Natural killer cell (primary cell): ENCODE data around the gene GGA3. TPM values are rescaled to one million over a fixed set of nuclear protein-coding genes. Genes with fewer than 3 reads are reported as not detected.

Source experiments
- ATAC-seq, 3 donors: fragments of 150-1000 bp in 2 of 3; fragments of 200-7000 bp in 1 of 3; cut with Tn5 transposase; 1 replicate in 1 of 3; 2 replicates in 2 of 3; pipeline ENCODE4 v1.10.0; 2021; ENCODE audit warnings: mild to moderate bottlenecking in 2 of 3, moderate library complexity in 2 of 3
- DNase-seq, 2 donors: peaks; one replicate each; pipeline versions ENCODE4 v3.0.0 to v3.0.0-alpha.2; 2013 to 2021; ENCODE audit warnings: mixed read lengths in 1 of 2
- H3K27ac ChIP-seq: one replicate; pipeline ENCODE4 v1.5.1; 2013; ENCODE audit warnings: mild to moderate bottlenecking, low read length
- H3K27me3 ChIP-seq: one replicate; pipeline ENCODE4 v1.6.1; 2013; ENCODE audit warnings: low read length; ENCODE audit not compliant: control insufficient read depth, insufficient read depth
- H3K36me3 ChIP-seq: one replicate; pipeline ENCODE4 v1.6.1; 2013; ENCODE audit warnings: low read length; ENCODE audit not compliant: control insufficient read depth, insufficient read depth
- H3K4me1 ChIP-seq: one replicate; pipeline ENCODE4 v1.6.1; 2013; ENCODE audit warnings: low read length; ENCODE audit not compliant: control insufficient read depth, insufficient read depth
- H3K4me3 ChIP-seq: one replicate; pipeline ENCODE4 v1.5.1; 2013; ENCODE audit warnings: low read length
- H3K9me3 ChIP-seq: one replicate; pipeline ENCODE4 v1.6.1; 2013; ENCODE audit warnings: low read length; ENCODE audit not compliant: control insufficient read depth, insufficient read depth
- H3K27ac Mint-ChIP-seq, 2 donors: one replicate each; pipeline ENCODE4 v1.8.0; 2022; ENCODE audit warnings: mild to moderate bottlenecking in 2 of 2, mixed read lengths in 2 of 2, moderate library complexity in 1 of 2
- H3K27me3 Mint-ChIP-seq, 2 donors: one replicate each; pipeline ENCODE4 v1.8.0; 2022; ENCODE audit warnings: low read depth in 2 of 2, mixed read lengths in 2 of 2
- H3K36me3 Mint-ChIP-seq: one replicate; pipeline ENCODE4 v1.8.0; 2022; ENCODE audit warnings: mixed read lengths
- H3K4me1 Mint-ChIP-seq, 2 donors: one replicate each; pipeline ENCODE4 v1.8.0; 2022; ENCODE audit warnings: mixed read lengths in 2 of 2
- H3K4me3 Mint-ChIP-seq: one replicate; pipeline ENCODE4 v1.8.0; 2022; ENCODE audit warnings: mild to moderate bottlenecking, moderate library complexity, mixed read lengths
- H3K9me3 Mint-ChIP-seq, 2 donors: one replicate each; pipeline ENCODE4 v1.8.0; 2022; ENCODE audit warnings: mixed read lengths in 2 of 2
- WGBS: methylation state at CpG from one replicate; pipeline ENCODE4 v1.1.7; 2013; ENCODE audit warnings: missing lambda C conversion rate; ENCODE audit not compliant: insufficient coverage; 5-methylcytosine and 5-hydroxymethylcytosine counted together
- intact Hi-C: fragments of 100-400 bp; cut with micrococcal nuclease; formaldehyde crosslinking; loops from one replicate; pipeline ENCODE4 v1.14.2; 2022
- total RNA-seq, 4 donors: library from RNA; stranded (reverse); fragments of 120-200 nt in 1 of 4; gene quantifications; one replicate each; pipeline versions ENCODE4 v1.2.3 to v1.2.4, GENCODE V29; 2013 to 2022
- TF ChIP-seq, protein P1 (sequence below): fragments of 200-600 bp; IDR thresholded peaks from one replicate; pipeline ENCODE4 v1.8.0; 2022; ENCODE audit warnings: antibody characterized with exemption

The GGA3 gene
- total RNA-seq, 3 donors from 2014 or later (not counting 1 experiment from before 2014, with no cell fraction given), result 78.1 to 97.3 (median 94.0) TPM

DNA sequence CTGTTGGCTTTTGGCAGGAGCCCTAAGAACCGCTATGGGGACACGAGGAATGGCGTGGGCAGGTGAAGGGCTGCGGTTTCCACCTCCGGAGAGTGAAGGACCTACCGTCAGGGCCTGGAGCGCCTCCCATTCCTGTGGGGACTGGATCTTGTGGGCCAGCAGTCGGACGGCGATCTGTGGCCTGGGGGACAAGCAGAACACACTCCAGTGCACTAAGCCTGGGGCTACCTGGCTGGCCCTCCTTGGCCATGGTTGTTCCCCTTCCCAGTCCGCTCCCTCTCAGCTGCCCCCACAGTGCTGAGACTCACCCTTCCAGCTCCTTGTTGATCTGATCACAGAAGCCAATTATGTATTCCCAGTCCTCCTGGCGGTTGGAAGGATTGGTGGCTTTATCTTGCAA lies 15.0 kb downstream of the GGA3 start:
- no peaks in the 10 kb centered on the region for H3K36me3 Mint-ChIP-seq
- intact Hi-C loops, result no loop called here
- H3K27ac ChIP-seq, result no peak overlapping the region
- H3K27me3 Mint-ChIP-seq, result no peaks in the 10 kb centered on the region
- no peaks in the 10 kb centered on the region for H3K9me3 Mint-ChIP-seq
- no peak overlapping the region for H3K27ac Mint-ChIP-seq
- no peak overlapping the region for H3K4me3 ChIP-seq
- over 99% methylated on average over 12 of the region's 12 CpGs for WGBS
- peaks cover 52% of the 10 kb centered on the region for H3K36me3 ChIP-seq
- no peaks in the 10 kb centered on the region for H3K27me3 ChIP-seq
- DNase-seq (no peak), ATAC-seq (no peak)
- TF ChIP-seq, protein P1, sequence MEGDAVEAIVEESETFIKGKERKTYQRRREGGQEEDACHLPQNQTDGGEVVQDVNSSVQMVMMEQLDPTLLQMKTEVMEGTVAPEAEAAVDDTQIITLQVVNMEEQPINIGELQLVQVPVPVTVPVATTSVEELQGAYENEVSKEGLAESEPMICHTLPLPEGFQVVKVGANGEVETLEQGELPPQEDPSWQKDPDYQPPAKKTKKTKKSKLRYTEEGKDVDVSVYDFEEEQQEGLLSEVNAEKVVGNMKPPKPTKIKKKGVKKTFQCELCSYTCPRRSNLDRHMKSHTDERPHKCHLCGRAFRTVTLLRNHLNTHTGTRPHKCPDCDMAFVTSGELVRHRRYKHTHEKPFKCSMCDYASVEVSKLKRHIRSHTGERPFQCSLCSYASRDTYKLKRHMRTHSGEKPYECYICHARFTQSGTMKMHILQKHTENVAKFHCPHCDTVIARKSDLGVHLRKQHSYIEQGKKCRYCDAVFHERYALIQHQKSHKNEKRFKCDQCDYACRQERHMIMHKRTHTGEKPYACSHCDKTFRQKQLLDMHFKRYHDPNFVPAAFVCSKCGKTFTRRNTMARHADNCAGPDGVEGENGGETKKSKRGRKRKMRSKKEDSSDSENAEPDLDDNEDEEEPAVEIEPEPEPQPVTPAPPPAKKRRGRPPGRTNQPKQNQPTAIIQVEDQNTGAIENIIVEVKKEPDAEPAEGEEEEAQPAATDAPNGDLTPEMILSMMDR, result no peak
- no peaks in the 10 kb centered on the region for H3K9me3 ChIP-seq
- peaks cover 16 to 19% of the 10 kb centered on the region in 2 donors for H3K4me1 Mint-ChIP-seq
- H3K4me3 Mint-ChIP-seq, result no peak overlapping the region
- peaks cover 56% of the 10 kb centered on the region for H3K4me1 ChIP-seq

DNA sequence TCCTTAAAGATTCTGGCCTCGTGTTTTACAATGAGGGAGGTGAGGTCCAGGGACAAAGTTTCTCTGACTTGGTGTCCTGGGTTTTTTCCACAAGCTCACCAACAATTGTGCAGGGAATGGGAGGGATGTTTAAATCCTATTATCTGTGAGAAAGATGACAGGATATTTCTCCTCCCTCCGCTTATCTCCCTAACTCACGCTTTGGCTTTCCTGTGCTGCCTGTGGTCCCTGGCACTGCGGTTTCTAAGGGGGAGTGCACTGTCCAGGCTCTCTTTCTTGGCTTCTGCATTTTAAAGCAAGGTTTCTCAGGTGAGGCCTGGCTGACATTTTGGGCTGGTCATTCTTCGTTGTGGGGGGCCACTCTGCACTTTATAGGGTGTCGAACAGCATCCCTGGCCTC lies 16.4 kb downstream of the GGA3 start:
- H3K4me1 Mint-ChIP-seq, result peaks cover 11 to 12% of the 10 kb centered on the region in 2 donors
- peaks cover 66% of the 10 kb centered on the region for H3K36me3 ChIP-seq
- TF ChIP-seq, protein P1, result no peak
- no peak for DNase-seq
- intact Hi-C loops, result no loop called here
- no peak for ATAC-seq
- no peak overlapping the region for H3K4me3 ChIP-seq
- peaks cover 51% of the 10 kb centered on the region for H3K4me1 ChIP-seq
- H3K9me3 ChIP-seq, result no peaks in the 10 kb centered on the region
- H3K4me3 Mint-ChIP-seq, result no peak overlapping the region
- H3K36me3 Mint-ChIP-seq, result no peaks in the 10 kb centered on the region
- H3K9me3 Mint-ChIP-seq, result no peaks in the 10 kb centered on the region
- no peak overlapping the region for H3K27ac Mint-ChIP-seq
- H3K27me3 Mint-ChIP-seq, result no peaks in the 10 kb centered on the region
- peak overlapping the region; percentile 5 for H3K27ac ChIP-seq
- 94% methylated on average over 6 of the region's 6 CpGs for WGBS
- H3K27me3 ChIP-seq, result no peaks in the 10 kb centered on the region

DNA sequence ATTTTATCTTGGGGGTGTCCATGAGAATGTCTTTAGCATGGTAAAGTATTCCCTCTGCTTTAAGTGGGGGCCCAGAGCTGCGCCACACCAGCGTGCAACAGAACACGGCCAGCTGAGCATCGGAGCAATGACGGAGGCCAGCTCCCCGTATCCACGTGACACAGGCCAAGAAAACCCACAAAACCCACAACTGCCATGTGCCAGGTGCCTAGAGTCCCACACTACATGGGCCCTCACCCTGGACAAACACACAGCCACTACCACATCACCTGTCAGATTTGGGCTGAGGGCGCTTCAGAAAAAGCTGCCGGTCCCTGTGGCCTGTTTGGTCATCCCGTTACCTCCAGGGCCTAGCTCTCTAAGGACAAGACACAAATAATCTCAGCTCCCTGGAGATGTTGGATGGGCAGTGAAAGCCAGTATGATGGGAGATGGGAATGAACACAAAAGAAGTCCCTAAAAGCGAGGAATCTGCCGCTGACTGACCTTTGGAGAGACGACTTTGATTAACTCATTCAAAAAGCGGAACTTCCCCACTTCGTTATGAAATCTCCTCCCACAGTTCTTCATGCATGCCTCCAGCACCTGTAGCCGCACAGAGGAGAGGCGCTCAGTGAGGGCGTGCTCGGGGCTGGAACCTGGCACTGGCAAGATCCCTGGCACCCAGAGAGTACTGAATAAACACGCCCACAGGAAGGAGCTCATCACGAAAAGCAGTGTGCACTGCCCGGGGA lies 17.1 kb downstream of the GGA3 start:
- Histone ChIP-seq H3K27me3 (no peaks in the 10 kb centered on the region), H3K4me3 (no peak overlapping the region), H3K4me1 (peaks cover 47% of the 10 kb centered on the region), H3K27ac (peak overlapping the region; percentile 37), H3K36me3 (peaks cover 71% of the 10 kb centered on the region), H3K9me3 (no peaks in the 10 kb centered on the region)
- Mint-ChIP-seq H3K4me3 (no peak overlapping the region), H3K36me3 (no peaks in the 10 kb centered on the region), H3K4me1 (peaks cover 5% of the 10 kb centered on the region in 2 donors), H3K27me3 (no peaks in the 10 kb centered on the region), H3K9me3 (no peaks in the 10 kb centered on the region), H3K27ac (peak overlapping the region in 1 of 2 donors; percentile 45)
- TF ChIP-seq, protein P1, result no peak
- ATAC-seq (no peak), DNase-seq (peak in 1 of 2 donors; percentile 37)
- intact Hi-C loops, result no loop called here
- 69% methylated on average over 22 of the region's 22 CpGs for WGBS
